AG09319 (cell line): ENCODE data around the gene DDX4.
"Not testable (repeated sequence)": the region's sequence is repeated elsewhere in the genome, so short reads cannot be mapped to it uniquely, and the experiment has no call there.

ENCODE experiments used
- DNase-seq: peaks from one replicate; pipeline ENCODE4 v3.0.0-alpha.2; 2010; ENCODE audit warnings: low read depth; ENCODE audit errors: extremely low read depth
- TF ChIP-seq, protein P1 (sequence below): IDR thresholded peaks from 2 replicates; pipeline ENCODE4 v1.5.1; 2011; ENCODE audit warnings: low read depth, mild to moderate bottlenecking, inconsistent platforms, low read length, moderate library complexity

The DDX4 gene

DNA sequence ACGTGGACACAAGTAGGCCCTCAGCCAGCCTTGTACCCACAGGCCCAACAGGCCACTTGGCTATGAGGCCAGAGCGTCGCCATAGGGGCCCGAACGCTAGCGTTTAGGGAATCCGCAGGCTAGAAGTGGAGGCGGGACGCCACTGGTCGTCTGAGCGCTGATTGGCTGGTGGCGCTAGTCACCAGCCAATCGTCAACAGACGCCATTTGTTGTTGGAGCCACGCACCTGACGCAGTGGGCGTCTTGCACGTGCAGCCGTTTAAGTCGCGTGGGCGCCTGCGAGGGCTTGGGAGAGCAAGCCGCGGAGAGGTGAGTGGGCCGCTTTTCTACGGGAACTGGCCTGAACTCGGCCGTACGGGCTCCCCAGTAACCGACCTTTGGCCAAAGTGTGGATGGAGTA is at the start of gene DDX4:
TSS of gene DDX4 (plus strand) at position 269 of the 400 bp plus-strand sequence. CDS start 903 bp downstream, outside the sequence.
- TF ChIP-seq, protein P1, sequence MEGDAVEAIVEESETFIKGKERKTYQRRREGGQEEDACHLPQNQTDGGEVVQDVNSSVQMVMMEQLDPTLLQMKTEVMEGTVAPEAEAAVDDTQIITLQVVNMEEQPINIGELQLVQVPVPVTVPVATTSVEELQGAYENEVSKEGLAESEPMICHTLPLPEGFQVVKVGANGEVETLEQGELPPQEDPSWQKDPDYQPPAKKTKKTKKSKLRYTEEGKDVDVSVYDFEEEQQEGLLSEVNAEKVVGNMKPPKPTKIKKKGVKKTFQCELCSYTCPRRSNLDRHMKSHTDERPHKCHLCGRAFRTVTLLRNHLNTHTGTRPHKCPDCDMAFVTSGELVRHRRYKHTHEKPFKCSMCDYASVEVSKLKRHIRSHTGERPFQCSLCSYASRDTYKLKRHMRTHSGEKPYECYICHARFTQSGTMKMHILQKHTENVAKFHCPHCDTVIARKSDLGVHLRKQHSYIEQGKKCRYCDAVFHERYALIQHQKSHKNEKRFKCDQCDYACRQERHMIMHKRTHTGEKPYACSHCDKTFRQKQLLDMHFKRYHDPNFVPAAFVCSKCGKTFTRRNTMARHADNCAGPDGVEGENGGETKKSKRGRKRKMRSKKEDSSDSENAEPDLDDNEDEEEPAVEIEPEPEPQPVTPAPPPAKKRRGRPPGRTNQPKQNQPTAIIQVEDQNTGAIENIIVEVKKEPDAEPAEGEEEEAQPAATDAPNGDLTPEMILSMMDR: no peak

GRCh38 chr5:55691265-55692105 is 46.4 kb upstream of the DDX4 start:
- no peak for DNase-seq
- TF ChIP-seq, protein P1: peak; percentile 49

More for the DNA sequence above, at the start of gene DDX4:
- DNase-seq: no peak

DNA sequence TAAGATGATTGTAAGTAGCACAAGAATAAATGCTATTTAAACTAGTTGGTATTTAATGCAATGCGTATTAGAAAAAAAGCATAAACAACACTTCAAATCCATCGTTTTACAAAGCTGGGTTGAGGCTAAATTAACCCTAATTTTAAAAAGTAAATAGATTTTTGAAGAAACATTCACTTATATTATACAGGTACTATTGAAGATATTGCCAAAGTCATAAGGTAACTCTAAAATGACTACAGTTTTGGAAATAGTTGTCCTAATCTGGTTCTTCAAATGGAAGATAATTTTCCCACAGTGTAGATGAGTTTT is 45.8 kb upstream of the DDX4 start:
- TF ChIP-seq, protein P1: no peak
- no peak for DNase-seq

DNA sequence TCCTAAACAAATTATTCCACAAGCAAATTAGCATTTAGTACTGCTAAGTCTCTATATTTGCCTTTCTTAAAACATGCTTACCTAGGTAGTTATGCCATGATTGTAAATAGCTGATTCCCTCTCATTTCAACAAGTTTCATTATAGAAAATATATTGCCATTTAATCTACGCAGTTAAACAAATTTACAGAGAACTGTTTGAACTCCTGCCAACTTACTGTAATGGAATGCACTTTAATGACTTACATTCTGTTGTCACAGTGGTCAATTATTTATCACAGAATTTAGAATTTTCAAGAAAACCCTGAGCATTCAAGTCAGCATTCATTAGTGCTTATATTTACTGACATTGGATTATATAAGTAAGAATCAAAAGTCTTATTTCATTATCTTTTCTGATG is 45.4 kb upstream of the DDX4 start:
- TF ChIP-seq, protein P1: no peak
- DNase-seq: no peak

DNA sequence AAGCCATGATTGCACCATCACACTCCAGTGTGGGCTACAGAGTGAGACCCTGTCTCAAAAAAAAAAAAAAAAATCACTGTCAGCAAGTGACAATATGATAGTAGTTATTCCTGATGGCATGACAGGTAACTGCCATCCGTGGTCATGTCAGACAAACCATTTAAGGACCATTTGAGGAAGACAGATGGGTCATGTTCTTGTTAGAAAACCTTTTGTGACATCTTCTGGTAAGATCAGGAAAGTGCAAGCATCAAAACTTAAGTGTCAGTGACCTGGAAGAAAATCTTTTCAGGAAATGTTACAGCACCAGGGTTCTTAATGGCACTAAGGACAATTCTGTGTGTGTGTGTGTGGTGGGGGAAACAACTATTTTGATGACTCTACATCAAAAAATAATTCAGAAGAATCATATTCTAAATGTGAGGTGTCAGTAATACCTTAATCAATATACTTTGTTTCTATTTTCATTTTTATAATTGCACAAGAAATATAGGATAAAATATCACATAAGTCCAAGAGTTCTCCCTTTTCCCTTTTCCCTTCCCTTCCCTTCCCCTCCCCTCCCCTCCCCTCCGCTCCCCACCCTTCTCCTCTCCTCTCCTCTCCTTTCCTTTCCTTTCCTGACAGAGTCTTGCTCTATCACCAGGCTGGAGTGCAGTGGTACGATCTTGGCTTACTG is 43.6 kb upstream of the DDX4 start:
- TF ChIP-seq, protein P1: peak; percentile 50
- no peak for DNase-seq

- not testable (repeated sequence) for DNase-seq
These were observed 41.2 kb upstream of the DDX4 start for GRCh38 chr5:55696704-55697103.

- TF ChIP-seq, protein P1: no peak
These were observed 38.7 kb upstream of the DDX4 start for GRCh38 chr5:55699041-55699688.

More at GRCh38 chr5:55699041-55699688, 38.7 kb upstream of the DDX4 start:
- no peak for DNase-seq
